Osteoblast (primary cell): Measurements from ENCODE around the gene TGM1. TPM values are rescaled to one million over a fixed set of nuclear protein-coding genes. Genes with fewer than 3 reads are reported as not detected.
A peak's percentile ranks its signal among the peaks of the same experiment; 100 is the strongest.

Experiments used
- DNase-seq: peaks from one replicate; pipeline ENCODE4 v3.0.0; 2011; ENCODE audit warnings: low spot score, mixed read lengths; ENCODE audit not compliant: insufficient read length; ENCODE audit errors: missing footprints
- H2AFZ ChIP-seq: 2 replicates; pipeline ENCODE4 v1.6.0; 2011; ENCODE audit warnings: mild to moderate bottlenecking, low read length
- H3K27ac ChIP-seq: 2 replicates; pipeline ENCODE4 v1.5.1; 2011; ENCODE audit warnings: mild to moderate bottlenecking, low read depth, low read length, moderate library complexity
- H3K27me3 ChIP-seq: 2 replicates; pipeline ENCODE4 v1.6.0; 2012; ENCODE audit warnings: mild to moderate bottlenecking, control low read depth, inconsistent platforms, low read length, moderate library complexity; ENCODE audit not compliant: insufficient read depth
- H3K36me3 ChIP-seq: 2 replicates; pipeline ENCODE4 v1.5.1; 2011; ENCODE audit warnings: mild to moderate bottlenecking, low read length, control low read depth, moderate library complexity; ENCODE audit not compliant: insufficient read depth
- H3K4me1 ChIP-seq: 2 replicates; pipeline ENCODE4 v1.5.1; 2011; ENCODE audit warnings: mild to moderate bottlenecking, low read length, control low read depth, moderate library complexity; ENCODE audit not compliant: insufficient read depth
- H3K4me2 ChIP-seq: 2 replicates; pipeline ENCODE4 v1.6.0; 2011; ENCODE audit warnings: mild to moderate bottlenecking, low read length; ENCODE audit not compliant: insufficient read depth
- H3K4me3 ChIP-seq: fragments of 200-600 bp; sonication (generic); 3 replicates; pipeline ENCODE4 v1.5.1; 2012; ENCODE audit warnings: mild to moderate bottlenecking, low read length, inconsistent platforms; ENCODE audit not compliant: insufficient read depth
- H3K79me2 ChIP-seq: 2 replicates; pipeline ENCODE4 v1.6.0; 2012; ENCODE audit warnings: mild to moderate bottlenecking, low read length, control low read depth, inconsistent platforms; ENCODE audit not compliant: insufficient read depth
- H3K9me3 ChIP-seq: 2 replicates; pipeline ENCODE4 v1.5.1; 2011; ENCODE audit warnings: low read depth, low read length, control low read depth
- H4K20me1 ChIP-seq: 2 replicates; pipeline ENCODE4 v1.6.0; 2012; ENCODE audit warnings: mild to moderate bottlenecking, low read length, control low read depth; ENCODE audit not compliant: insufficient read depth
- total RNA-seq: library from RNA; depleted of rRNA; stranded (reverse); fragments of >200 nt; gene quantifications from 2 replicates; pipeline ENCODE4 v1.2.3, GENCODE V29; 2012
- TF ChIP-seq, protein P1 (sequence below): IDR thresholded peaks from 2 replicates; pipeline ENCODE4 v1.5.1; 2011; ENCODE audit warnings: mild to moderate bottlenecking, low read depth, low read length, moderate library complexity; ENCODE audit errors: extremely low read depth

TGM1 gene
- total RNA-seq, 1 donor, result 0.36 TPM

DNA sequence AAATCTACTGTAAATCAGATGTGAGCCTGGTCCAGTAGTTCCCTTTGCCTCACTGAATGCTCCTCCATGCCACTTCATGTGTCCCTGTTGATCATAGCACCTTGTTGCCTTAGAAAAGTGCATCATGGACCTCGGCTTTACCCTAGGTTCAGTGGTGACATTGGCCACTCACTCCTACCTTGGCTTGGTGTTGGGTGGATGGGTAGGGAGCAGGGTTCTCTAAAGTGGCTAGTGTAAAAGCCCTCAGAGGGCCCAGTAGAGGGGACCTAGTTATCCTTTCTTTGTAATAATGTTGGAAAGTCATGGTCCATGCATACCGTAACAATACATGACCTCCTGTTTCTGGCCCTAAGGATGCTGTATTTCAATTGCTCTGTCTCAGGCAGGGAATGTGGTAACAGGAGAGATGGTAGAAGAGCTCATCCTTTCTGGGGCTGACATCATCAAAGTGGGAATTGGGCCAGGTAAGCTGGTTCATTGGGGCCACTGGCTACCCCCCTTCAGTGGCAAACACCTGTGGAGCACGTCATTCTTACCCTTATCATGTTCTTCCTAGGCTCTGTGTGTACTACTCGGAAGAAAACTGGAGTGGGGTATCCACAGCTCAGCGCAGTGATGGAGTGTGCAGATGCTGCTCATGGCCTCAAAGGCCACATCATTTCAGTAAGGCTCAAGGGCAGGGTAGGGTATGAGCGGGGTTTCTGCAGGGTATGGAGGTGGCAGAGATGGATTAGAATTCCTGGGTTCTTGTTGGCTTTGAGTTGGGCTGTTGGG lies 26.1 kb downstream of the TGM1 start:
- H3K4me1 ChIP-seq, result peaks cover 49% of the 10 kb centered on the region
- peaks cover 61% of the 10 kb centered on the region for H3K36me3 ChIP-seq
- no peak for DNase-seq
- no peak overlapping the region for H3K4me3 ChIP-seq
- H2AFZ ChIP-seq, result no peak overlapping the region
- H3K79me2 ChIP-seq, result peaks cover 75% of the 10 kb centered on the region
- no peaks in the 10 kb centered on the region for H3K9me3 ChIP-seq
- H4K20me1 ChIP-seq, result peaks cover 10% of the 10 kb centered on the region
- no peaks in the 10 kb centered on the region for H3K27me3 ChIP-seq
- no peak overlapping the region for H3K4me2 ChIP-seq
- H3K27ac ChIP-seq, result no peak overlapping the region
- TF ChIP-seq, protein P1, sequence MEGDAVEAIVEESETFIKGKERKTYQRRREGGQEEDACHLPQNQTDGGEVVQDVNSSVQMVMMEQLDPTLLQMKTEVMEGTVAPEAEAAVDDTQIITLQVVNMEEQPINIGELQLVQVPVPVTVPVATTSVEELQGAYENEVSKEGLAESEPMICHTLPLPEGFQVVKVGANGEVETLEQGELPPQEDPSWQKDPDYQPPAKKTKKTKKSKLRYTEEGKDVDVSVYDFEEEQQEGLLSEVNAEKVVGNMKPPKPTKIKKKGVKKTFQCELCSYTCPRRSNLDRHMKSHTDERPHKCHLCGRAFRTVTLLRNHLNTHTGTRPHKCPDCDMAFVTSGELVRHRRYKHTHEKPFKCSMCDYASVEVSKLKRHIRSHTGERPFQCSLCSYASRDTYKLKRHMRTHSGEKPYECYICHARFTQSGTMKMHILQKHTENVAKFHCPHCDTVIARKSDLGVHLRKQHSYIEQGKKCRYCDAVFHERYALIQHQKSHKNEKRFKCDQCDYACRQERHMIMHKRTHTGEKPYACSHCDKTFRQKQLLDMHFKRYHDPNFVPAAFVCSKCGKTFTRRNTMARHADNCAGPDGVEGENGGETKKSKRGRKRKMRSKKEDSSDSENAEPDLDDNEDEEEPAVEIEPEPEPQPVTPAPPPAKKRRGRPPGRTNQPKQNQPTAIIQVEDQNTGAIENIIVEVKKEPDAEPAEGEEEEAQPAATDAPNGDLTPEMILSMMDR, result no peak

DNA sequence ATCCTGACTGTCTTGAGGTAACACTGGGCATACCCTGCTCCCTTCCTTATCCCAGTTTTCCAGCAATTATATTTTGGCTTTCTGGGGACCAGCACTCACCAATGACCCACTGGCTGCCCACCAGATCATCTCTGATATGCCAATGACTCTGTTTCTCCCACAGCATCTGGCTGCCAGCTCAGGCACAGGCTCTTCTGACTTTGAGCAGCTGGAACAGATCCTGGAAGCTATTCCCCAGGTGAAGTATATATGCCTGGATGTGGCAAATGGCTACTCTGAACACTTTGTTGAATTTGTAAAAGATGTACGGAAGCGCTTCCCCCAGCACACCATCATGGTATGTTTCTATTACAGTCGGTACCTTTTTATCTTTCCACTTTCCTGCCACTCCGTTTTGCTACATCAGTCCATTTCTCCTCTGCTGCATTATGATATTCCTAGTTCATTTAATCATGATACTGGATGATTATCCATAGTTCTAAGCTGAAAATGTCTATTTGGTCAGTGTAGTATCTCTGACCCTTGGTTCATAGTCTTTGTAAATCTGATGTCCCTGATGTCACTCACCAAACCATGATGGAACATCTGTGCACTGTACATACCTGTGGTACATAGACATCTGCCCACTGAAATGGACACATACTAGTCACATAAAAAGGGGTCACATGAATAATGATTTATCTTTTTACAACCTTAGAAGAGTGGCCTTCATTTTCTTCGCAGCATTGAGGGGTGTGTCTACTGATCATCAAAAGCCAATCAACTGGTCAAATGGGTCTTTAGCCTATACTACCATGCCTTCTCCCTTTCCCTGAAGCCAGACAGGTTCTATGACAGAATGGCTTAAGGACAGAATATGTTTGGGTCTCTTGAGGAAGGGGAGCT lies 26.9 kb downstream of the TGM1 start:
- H3K4me2 ChIP-seq, result no peak overlapping the region
- TF ChIP-seq, protein P1, result no peak
- peaks cover 6% of the 10 kb centered on the region for H4K20me1 ChIP-seq
- no peak overlapping the region for H3K27ac ChIP-seq
- H3K9me3 ChIP-seq, result no peaks in the 10 kb centered on the region
- no peak overlapping the region for H2AFZ ChIP-seq
- peaks cover 47% of the 10 kb centered on the region for H3K4me1 ChIP-seq
- peaks cover 60% of the 10 kb centered on the region for H3K36me3 ChIP-seq
- peak; percentile 58 for DNase-seq
- peaks cover 75% of the 10 kb centered on the region for H3K79me2 ChIP-seq
- no peak overlapping the region for H3K4me3 ChIP-seq
- H3K27me3 ChIP-seq, result no peaks in the 10 kb centered on the region

DNA sequence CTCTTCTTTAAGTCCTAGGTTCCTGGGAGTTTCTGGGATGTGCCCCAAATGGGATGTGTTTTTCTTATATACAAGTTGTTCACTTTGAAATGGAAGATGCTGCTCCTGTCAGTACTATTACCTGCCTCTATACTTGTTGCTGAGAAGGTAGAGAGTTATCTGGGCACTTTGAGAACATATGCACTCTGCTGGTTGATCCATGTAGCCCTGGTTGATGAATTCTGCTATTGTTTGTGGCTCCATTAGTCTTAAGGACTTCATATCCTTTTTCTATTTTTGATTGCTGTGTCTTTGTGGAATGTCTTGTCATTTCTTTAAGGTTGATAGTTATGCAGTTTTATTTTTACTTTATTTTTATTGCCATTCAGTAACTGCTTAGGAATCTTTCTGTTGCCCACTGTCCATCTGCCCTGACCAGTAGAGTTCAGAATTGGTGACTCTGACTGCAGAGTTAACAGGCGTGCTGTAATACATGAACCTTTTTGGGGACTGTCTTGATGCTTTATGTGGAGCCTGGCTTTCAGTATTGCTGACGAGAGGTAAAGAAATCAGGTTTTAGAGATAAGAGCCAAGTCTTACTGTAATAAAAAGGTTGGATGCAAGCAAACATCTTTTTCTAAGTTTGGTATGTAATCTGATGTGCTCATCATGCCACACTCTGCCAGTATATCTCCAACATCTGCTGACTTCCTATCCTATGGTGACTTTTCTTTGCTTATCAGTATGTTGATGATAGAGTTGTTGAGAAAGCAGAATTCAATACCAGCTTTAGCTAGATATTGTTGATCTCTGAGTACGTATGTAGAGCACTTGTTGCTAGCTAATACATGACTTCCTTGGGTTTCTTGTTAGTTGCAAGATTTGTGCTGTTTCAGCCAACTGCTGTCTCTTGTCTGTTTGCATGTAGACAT lies 28.6 kb downstream of the TGM1 start:
- peak; percentile 66 for DNase-seq
- Histone ChIP-seq H3K4me1 (peaks cover 42% of the 10 kb centered on the region), H3K27me3 (no peaks in the 10 kb centered on the region), H3K36me3 (peaks cover 48% of the 10 kb centered on the region), H3K4me2 (peak overlapping the region; percentile 92), H4K20me1 (peaks cover 6% of the 10 kb centered on the region), H3K4me3 (no peak overlapping the region), H2AFZ (no peak overlapping the region), H3K9me3 (no peaks in the 10 kb centered on the region), H3K79me2 (peaks cover 71% of the 10 kb centered on the region), H3K27ac (peak overlapping the region; percentile 93)
- TF ChIP-seq, protein P1, result no peak
